OCI-LY1 (cell line): ENCODE data around the gene CCSAP.

ENCODE experiments used
- H2AFZ ChIP-seq: fragments of 200-600 bp; sonication (generic), shearing (Covaris generic); 2 replicates; pipeline ENCODE4 v1.6.0; 2014; ENCODE audit warnings: antibody characterized with exemption, mild to moderate bottlenecking, low read length
- H3F3A ChIP-seq: fragments of 200-600 bp; sonication (generic), shearing (Covaris generic); 2 replicates; pipeline ENCODE4 v1.6.0; 2014; ENCODE audit warnings: mild to moderate bottlenecking, antibody characterized with exemption, low read length, moderate library complexity; ENCODE audit not compliant: insufficient read depth
- H3K27ac ChIP-seq: fragments of 200-600 bp; sonication (generic); 2 replicates; pipeline ENCODE4 v1.5.1; 2014; ENCODE audit warnings: low read length, mixed run types, mild to moderate bottlenecking, low read depth; ENCODE audit not compliant: poor library complexity, severe bottlenecking
- H3K27me3 ChIP-seq: fragments of 200-600 bp; sonication (generic); 2 replicates; pipeline ENCODE4 v1.6.0; 2014; ENCODE audit warnings: antibody characterized with exemption, mild to moderate bottlenecking, low read length, moderate library complexity; ENCODE audit not compliant: insufficient read depth
- H3K36me3 ChIP-seq: fragments of 200-600 bp; sonication (generic); 2 replicates; pipeline ENCODE4 v1.6.1; 2014; ENCODE audit warnings: mild to moderate bottlenecking, antibody characterized with exemption, low read length, moderate library complexity, mixed read lengths; ENCODE audit not compliant: insufficient read depth
- H3K4me1 ChIP-seq: fragments of 200-600 bp; sonication (generic); 2 replicates; pipeline ENCODE4 v1.5.1; 2014; ENCODE audit warnings: mild to moderate bottlenecking, low read length, moderate library complexity; ENCODE audit not compliant: insufficient read depth, severe bottlenecking
- H3K4me2 ChIP-seq: fragments of 200-600 bp; sonication (generic), shearing (Covaris generic); 2 replicates; pipeline ENCODE4 v1.6.1; 2014; ENCODE audit warnings: low read length
- H3K4me3 ChIP-seq: fragments of 200-600 bp; sonication (generic); 2 replicates; pipeline ENCODE4 v1.5.1; 2014; ENCODE audit warnings: low read length, low read depth, mild to moderate bottlenecking, mixed read lengths; ENCODE audit not compliant: poor library complexity, severe bottlenecking
- H3K79me2 ChIP-seq: fragments of 200-600 bp; shearing (Covaris generic); 2 replicates; pipeline ENCODE4 v1.6.1; 2016; ENCODE audit warnings: mixed run types, low read length, mixed read lengths; ENCODE audit not compliant: insufficient read depth
- H3K9ac ChIP-seq: fragments of 200-600 bp; sonication (generic), shearing (Covaris generic); 2 replicates; pipeline ENCODE4 v1.6.1; 2014; ENCODE audit warnings: mild to moderate bottlenecking, low read length, mixed read lengths
- H3K9me2 ChIP-seq: fragments of 200-600 bp; sonication (generic), shearing (Covaris generic); 2 replicates; pipeline ENCODE4 v1.6.1; 2014; ENCODE audit warnings: low read depth, mild to moderate bottlenecking, low read length, mixed read lengths
- H3K9me3 ChIP-seq: fragments of 200-600 bp; shearing (Covaris generic); 2 replicates; pipeline ENCODE4 v1.6.1; 2014; ENCODE audit warnings: low read length, mixed read lengths
- H4K20me1 ChIP-seq: fragments of 200-600 bp; sonication (generic), shearing (Covaris generic); 2 replicates; pipeline ENCODE4 v1.6.0; 2016; ENCODE audit warnings: mild to moderate bottlenecking, low read length; ENCODE audit not compliant: insufficient read depth
- CTCF ChIP-seq: fragments of 200-600 bp; sonication (generic), shearing (Covaris generic); IDR thresholded peaks from 2 replicates; pipeline ENCODE4 v1.5.1; 2017; ENCODE audit warnings: mild to moderate bottlenecking, antibody characterized with exemption, low read length, moderate library complexity, mixed read lengths
- EZH2 ChIP-seq: fragments of 200-600 bp; sonication (generic), shearing (Covaris generic); IDR thresholded peaks from 2 replicates; pipeline ENCODE4 v1.8.0; 2017; ENCODE audit warnings: borderline replicate concordance, mixed run types, mild to moderate bottlenecking, antibody characterized with exemption, low read length, moderate library complexity, mixed read lengths

The CCSAP gene

GRCh38 chr1:229325853-229326487, 16.9 kb downstream of the CCSAP start:
- Histone ChIP-seq H3K79me2 (0 out of 2 replicates have a peak, but pooled peaks cover 2% of the 10 kb centered on the region), H3K27ac (peak overlapping the region; percentile 33), H3K36me3 (peaks cover 61% of the 10 kb centered on the region), H3K27me3 (no peaks in the 10 kb centered on the region), H3K4me1 (peaks cover 18% of the 10 kb centered on the region), H3K4me3 (peak overlapping the region; percentile 28), H3K4me2 (peak overlapping the region; percentile 63), H4K20me1 (no peaks in the 10 kb centered on the region), H3K9ac (peak overlapping the region; percentile 11; the same call in 1 of the 2 replicates), H3F3A (no peaks in the 10 kb centered on the region), H2AFZ (no peak overlapping the region), H3K9me3 (no peaks in the 10 kb centered on the region), H3K9me2 (no peaks in the 10 kb centered on the region)
- TF ChIP-seq EZH2 (no peak), CTCF (no peak)

- Histone ChIP-seq H3K36me3 (peaks cover 65% of the 10 kb centered on the region), H4K20me1 (no peaks in the 10 kb centered on the region), H3K4me2 (peak overlapping the region; percentile 63; the same call in 1 of the 2 replicates), H3K9me3 (no peaks in the 10 kb centered on the region), H2AFZ (no peak overlapping the region), H3F3A (no peaks in the 10 kb centered on the region), H3K9me2 (no peaks in the 10 kb centered on the region), H3K4me3 (peak overlapping the region; percentile 28), H3K27me3 (no peaks in the 10 kb centered on the region), H3K79me2 (no peaks in the 10 kb centered on the region), H3K27ac (peak overlapping the region; percentile 33), H3K4me1 (peaks cover 18% of the 10 kb centered on the region), H3K9ac (peak overlapping the region; percentile 11; the same call in 1 of the 2 replicates)
- no peak for TF ChIP-seq CTCF
Measured at GRCh38 chr1:229325401-229325800, 17.4 kb downstream of the CCSAP start.

GRCh38 chr1:229323885-229324553, 18.8 kb downstream of the CCSAP start:
- Histone ChIP-seq H3K79me2 (no peaks in the 10 kb centered on the region), H3K4me3 (no peak overlapping the region), H3K36me3 (peaks cover 72% of the 10 kb centered on the region), H2AFZ (no peak overlapping the region), H3K9ac (no peak overlapping the region), H3K9me3 (no peaks in the 10 kb centered on the region), H3F3A (no peaks in the 10 kb centered on the region), H3K27ac (no peak overlapping the region), H3K4me1 (peaks cover 18% of the 10 kb centered on the region), H3K4me2 (no peak overlapping the region), H4K20me1 (no peaks in the 10 kb centered on the region), H3K27me3 (no peaks in the 10 kb centered on the region), H3K9me2 (no peaks in the 10 kb centered on the region)
- no peak for TF ChIP-seq CTCF
- no peak for TF ChIP-seq EZH2
